SK-MEL-5 (cell line): ENCODE results near the gene PTRHD1. TPM values are rescaled to one million over a fixed set of nuclear protein-coding genes. Genes with fewer than 3 reads are reported as not detected.
A peak's percentile ranks its signal among the peaks of the same experiment; 100 is the strongest.
"Not testable (repeated sequence)": the region's sequence is repeated elsewhere in the genome, so short reads cannot be mapped to it uniquely, and the experiment has no call there.

Experiments
- DNase-seq: peaks from one replicate; pipeline ENCODE4 v3.0.0-alpha.2; 2016; ENCODE audit warnings: low read depth, low spot score
- in situ Hi-C: cut with HindIII; loops from 2 replicates; pipeline ENCODE4 v1.10.0; 2016; ENCODE audit warnings: low sequenced_read_pairs, high pct_unique_total_duplicates, low pct_unique_long_range_greater_than_20kb
- polyA plus RNA-seq, 2 experiments: library from polyadenylated mRNA; depleted of rRNA; stranded (reverse); fragments of >200 nt; gene quantifications; 2 replicates each; pipeline ENCODE4 v1.2.3, GENCODE V29; 2015
- total RNA-seq: library from RNA; depleted of rRNA; stranded (reverse); fragments of >200 nt; shearing (Covaris generic); gene quantifications from 2 replicates; pipeline ENCODE4 v1.2.3, GENCODE V29; 2014; rRNA removed

Gene PTRHD1, protein sequence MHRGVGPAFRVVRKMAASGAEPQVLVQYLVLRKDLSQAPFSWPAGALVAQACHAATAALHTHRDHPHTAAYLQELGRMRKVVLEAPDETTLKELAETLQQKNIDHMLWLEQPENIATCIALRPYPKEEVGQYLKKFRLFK
- 57.6 and 61.2 TPM in 2 replicates for total RNA-seq
- 40.4 and 64.3 TPM in 2 replicates for polyA plus RNA-seq (2015; cell fraction: cytosol; rRNA removed)
- polyA plus RNA-seq (2015; cell fraction: nucleus; rRNA removed), result 5.5 and 11.6 TPM in 2 replicates

DNA sequence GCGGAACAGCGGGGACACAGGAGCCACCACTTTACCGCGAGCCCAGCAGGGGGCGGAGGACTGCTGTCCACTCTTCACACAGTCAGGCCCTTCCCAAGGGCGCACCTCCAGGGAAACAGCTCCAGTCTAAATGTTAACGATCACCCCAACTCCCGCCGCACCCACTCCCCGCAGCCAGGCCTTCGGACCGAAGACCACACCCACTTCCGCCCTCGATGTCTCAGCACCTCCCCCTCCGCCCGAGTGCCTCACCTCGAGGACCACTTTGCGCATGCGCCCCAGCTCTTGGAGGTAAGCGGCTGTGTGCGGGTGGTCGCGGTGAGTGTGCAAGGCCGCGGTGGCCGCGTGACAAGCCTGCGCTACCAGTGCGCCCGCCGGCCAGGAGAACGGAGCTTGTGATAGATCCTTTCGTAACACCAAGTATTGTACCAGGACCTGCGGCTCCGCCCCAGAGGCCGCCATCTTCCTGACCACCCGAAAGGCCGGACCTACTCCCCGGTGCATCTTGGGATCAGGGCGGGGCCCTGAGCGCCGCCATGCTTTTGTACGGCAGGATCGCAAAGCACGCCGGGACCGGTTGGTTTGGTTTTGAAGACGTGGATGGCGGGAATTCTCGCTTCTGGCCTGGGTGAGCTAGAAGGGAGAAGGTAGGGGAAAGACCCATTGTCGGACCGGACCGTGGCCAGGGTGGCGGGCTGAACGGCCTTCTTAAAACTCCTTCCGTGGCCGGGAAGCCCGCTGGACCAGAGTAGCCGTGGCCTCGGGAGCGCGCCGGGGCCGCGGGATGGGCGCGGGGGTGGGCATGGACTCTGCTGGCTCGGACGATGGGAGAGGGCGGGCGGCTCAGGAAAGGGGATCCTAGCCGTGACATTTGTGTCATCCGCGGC lies at the start of gene PTRHD1, which contains the start of gene CENPO:
PTRHD1 (minus strand) TSS at position 518 of the 887 bp plus-strand sequence; CDS start at position 504, 14 bp downstream.
CENPO (plus strand) TSS at position 552 of the 887 bp plus-strand sequence. CDS start 495 bp downstream, outside the sequence.
- in situ Hi-C loops, result no loop called here
- DNase-seq, result peak; percentile 98

DNA sequence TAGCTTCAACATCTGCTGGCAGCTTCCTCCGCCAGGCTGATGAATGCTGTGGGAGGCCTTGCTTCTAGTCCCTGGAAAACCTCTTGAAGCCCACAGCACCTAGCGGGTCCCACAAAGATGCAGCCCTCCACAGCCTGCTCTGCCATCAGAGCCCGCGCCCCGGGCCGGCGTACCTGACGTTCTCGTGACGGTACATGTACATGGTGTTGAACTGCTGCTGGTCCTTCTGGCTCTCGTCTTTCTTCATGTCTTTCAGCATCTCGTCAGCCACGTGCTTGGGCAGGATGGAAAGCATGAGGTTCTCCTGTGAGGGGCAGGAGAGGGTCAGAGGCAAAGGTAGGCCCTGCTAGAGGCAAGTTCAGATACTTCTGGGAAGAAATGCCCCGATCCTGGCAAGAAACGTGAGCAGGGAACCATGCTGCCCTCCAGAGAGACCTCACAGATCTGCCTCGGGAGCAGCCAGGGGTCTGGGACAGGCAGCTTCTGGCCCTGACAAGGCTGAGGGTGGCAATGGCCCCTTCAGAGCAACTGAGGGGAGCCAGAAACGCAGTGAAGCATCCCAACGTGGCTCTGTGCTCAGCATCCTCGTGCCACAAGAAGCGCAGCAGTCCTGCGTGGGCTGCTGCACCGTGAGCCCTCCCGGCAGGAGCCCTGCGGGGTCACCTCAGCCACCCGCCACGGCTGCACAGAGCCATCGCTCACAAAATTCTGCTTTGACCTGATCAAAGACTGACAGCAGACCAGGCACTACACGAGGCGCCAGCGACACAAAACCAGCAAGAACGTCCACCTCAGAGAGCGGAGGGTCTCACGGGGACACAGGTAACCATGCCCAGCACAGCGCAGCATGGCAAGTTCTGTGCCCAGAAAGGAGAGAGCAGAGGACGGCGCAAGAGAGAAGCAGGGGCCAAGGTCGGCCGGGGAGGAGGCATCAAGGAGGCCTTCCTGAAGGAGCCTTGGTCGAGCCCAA lies 49.2 kb upstream of the PTRHD1 start:
- in situ Hi-C loops, result no loop called here
- no peak for DNase-seq

DNA sequence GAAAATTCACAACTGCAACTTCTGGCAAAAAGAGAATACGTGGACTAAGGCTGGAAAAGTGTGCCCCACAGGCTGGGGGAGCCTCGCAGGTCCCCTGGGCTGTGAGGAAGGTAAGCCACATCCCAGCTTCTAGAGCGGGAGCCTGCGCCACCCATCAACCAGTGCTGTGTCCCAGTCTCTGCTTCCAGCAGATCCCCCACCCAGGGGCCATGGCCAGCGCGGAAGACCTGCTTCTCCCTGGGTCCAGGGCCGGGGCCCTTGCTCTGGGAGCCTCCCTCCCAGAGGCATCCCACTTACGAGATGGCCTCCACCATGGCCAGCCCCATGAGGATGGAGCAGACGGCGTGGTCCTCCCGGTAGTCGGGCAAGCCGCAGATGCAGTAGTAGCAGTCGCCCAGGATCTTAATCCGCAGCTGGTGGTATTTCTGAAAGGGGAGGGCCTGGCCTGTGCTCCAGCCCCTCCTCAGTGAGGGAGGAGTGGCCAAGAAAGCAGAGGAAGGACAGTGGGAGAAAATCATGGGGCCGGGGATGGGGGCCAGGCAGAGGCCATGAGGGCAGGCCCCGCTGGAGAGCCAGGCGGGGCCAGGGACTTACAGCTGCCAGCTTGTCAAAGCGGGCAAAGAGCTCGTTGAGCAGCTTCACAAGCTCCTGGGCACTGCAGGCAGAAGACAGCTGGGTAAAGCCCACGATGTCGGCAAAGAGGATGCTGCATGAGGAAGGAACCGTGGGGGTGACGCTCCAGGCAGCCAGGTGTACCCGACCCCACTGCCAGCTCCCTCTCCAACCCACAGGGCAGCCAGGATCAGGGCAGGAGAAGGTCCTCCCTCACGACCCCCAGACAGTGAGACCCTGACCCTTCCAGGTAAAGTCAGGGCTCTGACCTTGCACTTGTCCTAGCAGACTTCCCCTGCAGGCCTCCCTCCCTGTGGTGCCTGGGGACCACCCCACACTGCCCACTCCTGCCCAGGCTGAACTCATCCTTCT lies 48.1 kb upstream of the PTRHD1 start:
- in situ Hi-C loops, result no loop called here
- DNase-seq, result no peak

DNA sequence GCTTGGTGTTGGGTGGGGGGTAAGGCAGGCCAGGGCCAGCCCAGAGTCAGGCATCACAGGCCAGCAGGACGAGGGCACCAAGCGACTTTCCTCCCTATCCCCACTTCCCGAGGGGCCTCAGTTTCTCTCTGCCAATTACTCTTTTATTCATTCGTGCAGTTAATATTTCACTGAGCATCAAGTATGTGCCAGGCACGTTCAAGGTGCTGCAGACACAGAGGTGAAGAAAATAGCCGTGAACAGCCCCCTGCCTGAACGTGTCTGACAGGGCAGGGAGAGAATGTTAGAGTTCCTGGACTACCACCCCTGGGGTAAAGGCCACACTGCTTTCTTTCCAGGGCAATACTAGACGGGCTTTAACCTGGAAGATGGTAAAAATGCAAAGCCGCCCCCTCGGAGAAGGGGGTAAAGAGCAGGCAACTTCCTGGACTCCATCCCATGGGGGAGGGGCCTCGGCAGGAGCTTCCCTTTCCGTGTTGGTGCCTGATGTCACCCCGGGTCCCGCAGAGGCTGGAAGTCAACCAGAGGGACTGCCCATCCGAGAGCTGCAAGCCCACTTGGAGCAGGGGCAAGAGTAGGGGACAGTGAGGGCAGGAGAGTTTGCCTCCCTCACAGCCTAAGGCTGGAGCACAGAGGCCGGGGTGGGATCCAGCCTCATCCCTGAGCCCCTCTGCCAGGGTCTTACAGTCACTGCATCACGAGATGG lies 47.1 kb upstream of the PTRHD1 start:
- in situ Hi-C loops, result no loop called here
- no peak for DNase-seq

DNA sequence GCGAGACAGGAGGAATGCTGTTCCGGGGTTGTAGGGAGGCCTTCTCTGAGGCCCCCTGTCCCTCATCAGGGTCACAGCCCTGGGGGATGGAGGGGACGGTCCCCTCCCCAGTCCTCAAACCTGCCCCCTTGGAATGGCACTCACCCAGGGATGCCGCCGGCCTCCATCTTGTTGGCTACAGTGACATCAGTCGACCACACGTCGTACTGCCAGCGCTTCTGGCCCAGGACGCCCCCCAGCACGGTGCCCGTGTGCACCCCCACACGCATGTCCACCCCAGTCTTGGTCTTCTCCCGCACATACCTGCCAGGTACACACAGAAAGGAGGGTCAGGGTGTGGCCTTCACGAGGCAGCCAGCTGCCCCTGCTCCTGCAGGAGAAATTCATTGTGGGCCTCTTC lies 46.5 kb upstream of the PTRHD1 start:
- in situ Hi-C loops, result no loop called here

DNA sequence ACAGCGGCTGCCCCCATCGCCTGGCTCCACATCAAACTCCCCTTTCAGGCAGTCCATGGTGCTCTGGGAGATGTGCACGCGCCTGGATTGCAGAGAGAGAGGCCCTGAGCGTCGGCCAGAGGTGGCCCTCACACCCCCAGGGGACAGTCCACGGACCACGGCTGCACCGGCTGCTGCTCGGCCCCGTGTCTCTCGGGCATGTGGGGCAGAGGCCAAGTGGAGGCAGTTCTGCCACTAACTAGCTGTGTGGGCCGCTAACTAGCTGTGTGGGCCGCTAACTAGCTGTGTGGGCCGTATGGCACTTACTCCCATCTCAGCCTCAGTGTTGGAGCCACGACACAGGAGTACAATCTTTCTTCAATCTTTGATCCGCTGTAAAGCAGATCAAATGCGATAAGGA lies 45.4 kb upstream of the PTRHD1 start:
- in situ Hi-C loops, result no loop called here
- DNase-seq, result no peak

More for the DNA sequence above, 46.5 kb upstream of the PTRHD1 start:
- DNase-seq, result no peak

DNA sequence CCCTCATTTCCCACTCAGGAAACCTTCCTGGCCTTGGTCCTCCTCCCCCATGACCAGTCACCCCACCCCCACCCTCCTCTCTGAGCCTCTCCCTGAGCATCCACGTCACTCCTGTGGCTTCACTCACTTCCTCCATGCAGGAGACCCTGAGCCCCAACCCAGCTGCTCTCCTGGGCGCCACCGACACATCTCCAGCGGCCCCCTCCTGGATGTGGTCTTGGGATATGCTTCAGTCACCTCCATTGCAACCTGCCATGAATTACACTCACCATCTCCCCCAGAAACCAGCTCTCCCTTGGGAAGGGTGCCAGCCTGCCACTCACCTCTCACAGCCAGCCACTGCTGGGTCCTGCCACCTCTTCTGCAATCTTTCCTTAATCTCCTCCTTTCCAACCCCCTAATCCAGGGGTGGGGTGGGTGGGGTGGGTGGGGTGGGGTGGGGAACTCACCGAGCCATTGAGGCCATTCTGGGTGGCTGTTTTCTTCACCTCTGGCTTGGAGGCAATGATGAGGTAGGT lies 44.9 kb upstream of the PTRHD1 start:
- DNase-seq, result no peak
- in situ Hi-C loops, result no loop called here

DNA sequence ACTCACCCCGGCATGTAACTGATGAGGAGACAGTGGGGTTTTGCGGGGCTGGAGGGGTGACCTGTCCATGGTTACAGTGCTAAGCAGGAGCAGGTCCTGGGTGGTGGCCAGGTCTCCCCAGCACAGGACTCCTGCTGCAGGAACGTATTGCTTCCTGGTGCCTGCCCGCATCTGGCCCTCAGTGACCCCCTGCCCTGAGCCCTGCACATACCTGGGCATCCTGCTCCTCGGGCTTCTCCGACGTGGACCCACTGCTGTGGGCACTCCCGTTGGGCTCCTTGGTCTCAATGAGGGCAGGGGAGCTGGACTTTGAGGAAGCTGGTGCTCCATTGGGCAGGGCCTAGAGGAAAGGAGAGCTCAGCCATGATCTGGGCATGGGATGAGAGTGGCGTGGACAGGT lies 43.5 kb upstream of the PTRHD1 start:
- in situ Hi-C loops, result no loop called here

DNA sequence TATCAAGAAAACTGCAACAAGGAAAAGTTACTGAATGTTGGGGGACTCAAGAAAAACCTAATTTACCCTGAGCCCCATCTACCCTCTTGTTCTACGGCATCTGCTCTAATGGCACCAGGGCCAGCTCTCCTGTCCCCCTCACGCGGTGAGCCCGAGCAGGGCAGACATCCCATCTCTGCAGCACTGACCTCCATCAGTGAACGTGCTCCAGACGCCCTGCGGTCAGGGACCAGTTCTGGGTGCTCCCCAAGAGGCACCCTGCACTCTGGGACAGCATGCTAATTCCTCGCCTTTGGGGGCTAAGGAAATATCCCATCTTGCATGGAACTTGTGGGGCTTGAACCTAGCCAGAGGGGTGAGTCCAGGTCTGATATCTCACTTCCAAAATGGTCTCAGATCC lies 43.0 kb upstream of the PTRHD1 start:
- no peak for DNase-seq
- in situ Hi-C loops, result no loop called here

More for the DNA sequence above, 43.5 kb upstream of the PTRHD1 start:
- DNase-seq, result no peak

DNA sequence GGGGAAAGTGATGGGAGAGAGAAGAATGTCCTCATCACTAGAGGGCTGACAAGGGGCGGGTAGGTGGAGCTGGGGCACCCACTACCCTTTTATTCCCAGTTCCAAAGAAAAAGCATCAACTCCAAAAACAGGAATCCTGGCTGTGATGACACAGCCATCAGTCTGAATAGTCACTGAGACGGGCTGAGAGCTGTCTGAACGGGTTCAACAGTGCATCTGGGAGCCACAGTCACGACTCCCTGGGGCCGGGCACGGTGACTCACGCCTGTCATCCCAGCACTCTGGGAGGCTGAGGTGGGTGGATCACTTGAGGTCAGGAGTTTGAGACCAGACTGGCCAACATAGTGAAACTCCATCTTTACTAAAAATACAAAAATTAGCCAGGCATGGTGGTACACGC lies 42.2 kb upstream of the PTRHD1 start:
- DNase-seq, in situ Hi-C loops: not testable (repeated sequence)

DNA sequence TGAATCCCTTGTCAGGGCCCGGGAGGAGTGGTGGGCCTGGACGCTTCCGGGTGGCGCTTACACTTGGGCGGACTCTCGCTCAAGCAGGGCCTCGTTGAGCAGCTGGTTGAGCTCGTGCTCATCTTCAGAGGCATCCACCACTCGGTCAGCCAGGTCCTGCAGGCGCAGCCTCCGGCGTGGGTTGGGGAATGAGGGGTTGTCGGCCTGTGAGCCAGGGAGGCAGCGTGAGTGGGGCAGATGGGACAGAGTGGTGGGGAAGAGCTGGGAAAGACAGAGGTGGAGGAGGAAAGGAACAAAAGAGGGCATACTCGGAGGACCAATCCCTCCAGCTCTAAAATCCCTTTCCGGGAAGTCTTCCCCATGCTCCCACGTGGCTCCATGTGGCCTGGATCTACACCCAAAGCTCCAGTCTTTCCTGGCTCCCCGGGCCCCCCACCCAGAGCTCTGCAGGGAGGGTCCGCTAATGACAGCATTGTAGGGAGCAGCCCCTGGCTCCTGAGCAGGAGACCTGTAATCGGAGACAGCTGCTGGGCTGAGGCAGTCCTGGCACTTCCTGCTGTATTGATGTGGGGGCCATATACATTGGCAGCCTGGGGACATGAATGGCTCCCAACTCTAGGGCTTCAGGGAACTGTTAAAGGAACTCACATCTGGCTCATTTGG lies 41.7 kb upstream of the PTRHD1 start:
- in situ Hi-C loops, result no loop called here
- DNase-seq, result no peak

DNA sequence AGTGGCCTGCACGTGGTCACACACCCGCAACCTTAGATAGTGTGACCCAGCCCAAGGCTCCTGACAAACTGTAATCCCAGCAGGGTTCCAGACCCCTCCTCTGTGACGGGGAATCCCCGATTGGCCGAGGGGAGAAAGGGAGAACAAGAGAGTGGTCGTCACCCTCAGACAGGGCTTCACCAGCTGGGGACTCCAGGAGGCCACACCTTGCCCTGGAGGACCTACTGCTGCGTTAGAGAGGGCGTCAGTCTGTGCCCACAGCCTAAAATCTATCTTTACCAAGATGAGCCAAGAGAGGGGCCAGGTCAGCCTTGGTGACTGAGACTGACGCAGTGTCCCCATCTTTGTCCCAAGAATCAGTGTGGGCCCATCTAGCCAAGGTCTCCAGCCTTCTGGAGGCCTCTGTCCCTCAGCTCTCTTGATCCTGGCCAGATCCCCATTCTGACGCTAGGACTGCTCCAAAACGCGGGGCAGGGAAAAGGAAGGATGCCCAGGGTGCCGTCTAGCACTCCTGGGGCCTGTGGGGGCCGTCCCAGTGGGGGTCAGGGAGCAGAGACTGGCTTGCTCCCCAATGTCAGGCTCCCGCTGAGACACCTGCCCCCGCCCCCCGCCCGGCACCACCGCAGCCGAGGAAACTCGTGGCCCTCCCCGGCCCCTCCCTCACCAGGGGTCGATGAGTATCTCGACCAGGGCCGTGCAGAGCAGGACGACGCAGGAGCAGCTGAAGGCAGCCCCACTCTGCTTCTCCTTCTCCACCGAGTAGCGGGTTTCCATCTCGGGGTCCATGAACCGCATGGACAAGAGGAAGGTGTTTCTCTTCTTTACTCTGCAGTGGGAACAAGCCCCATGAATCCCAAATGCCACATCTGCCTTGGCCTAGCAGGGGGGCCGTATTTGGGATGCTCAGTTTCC lies 40.9 kb upstream of the PTRHD1 start:
- in situ Hi-C loops, result no loop called here

DNA sequence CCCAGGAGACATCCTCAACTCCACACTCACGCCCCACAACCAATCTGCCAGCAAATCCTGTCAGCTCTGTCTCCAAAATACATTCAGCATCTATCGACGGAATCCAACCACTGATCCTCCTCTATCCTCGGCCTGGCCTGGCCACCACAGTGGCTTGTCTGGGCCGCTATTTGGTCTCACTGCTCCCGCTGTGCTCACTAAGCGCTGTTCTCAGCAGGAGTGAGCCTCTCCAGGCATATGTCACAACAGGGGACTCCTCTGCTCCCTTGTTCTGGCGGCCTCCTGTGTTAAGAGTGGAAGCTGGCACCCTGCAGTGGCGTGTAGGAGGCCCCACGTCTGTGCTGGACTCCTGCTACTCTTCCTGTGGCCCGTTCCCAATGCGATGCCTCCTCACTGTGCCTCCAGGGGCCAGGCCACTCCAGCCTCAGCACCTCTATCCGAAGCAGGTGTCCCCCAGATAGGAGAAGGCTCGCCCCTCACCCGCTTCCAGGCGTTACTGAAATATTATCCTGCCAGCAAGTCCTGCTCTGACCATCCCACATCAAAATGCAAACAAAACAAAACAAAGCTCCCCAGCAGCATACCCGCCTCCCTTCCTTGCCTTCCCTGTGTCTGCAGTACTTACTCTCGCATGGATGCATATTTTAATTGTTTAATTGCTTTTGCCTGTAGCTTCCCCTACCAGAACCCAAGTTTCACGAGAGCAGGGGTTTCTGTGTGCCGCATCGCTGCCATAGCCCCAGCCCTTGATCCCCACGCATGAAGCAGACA lies 39.9 kb upstream of the PTRHD1 start:
- in situ Hi-C loops, result no loop called here
- no peak for DNase-seq

More for the DNA sequence above, 40.9 kb upstream of the PTRHD1 start:
- DNase-seq, result no peak

DNA sequence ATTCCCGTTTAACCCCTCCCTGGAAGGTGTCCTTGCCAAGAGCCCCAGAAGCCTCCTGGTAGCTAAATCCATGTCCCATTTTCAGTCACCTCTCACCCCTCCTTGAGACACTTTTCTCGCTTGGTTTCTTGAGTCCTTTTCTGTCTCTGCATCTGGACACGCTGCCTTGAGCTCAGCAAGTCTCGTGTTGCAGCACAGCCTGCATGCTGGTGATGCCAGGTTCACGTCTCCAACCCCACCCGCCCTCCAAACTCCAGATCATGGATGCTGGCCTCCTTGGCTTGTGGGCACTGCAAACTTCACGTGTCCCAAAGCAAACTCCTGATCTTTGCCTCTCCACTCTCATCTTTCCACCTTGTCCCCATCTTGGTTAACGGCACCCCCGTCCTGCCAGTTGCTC lies 39.3 kb upstream of the PTRHD1 start:
- in situ Hi-C loops, result no loop called here
- no peak for DNase-seq
